ENCODE data around the gene CABP5.

DNA sequence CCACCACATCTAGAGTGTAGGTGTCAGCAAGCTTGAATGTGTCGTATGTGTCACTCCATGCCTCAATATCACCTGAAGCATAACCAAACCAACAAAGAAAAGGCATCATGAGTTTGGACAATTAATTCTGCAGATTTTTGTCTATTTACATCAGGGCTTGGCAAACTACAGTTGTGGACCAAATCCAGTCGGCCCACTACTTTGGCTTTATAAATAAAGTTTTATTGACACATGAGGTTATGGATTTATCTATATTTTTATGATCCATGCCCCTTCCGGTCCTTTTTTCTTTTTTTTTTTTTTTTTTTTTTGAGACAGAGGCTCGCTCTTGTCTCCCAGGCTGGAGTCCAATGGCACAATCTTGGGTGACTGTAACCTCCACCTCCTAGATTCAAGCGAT is 9.2 kb upstream of the CABP5 start:
- TF ChIP-seq, protein P1, sequence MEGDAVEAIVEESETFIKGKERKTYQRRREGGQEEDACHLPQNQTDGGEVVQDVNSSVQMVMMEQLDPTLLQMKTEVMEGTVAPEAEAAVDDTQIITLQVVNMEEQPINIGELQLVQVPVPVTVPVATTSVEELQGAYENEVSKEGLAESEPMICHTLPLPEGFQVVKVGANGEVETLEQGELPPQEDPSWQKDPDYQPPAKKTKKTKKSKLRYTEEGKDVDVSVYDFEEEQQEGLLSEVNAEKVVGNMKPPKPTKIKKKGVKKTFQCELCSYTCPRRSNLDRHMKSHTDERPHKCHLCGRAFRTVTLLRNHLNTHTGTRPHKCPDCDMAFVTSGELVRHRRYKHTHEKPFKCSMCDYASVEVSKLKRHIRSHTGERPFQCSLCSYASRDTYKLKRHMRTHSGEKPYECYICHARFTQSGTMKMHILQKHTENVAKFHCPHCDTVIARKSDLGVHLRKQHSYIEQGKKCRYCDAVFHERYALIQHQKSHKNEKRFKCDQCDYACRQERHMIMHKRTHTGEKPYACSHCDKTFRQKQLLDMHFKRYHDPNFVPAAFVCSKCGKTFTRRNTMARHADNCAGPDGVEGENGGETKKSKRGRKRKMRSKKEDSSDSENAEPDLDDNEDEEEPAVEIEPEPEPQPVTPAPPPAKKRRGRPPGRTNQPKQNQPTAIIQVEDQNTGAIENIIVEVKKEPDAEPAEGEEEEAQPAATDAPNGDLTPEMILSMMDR (IDR thresholded peaks at IDR 0.05; ENCODE audit: low read depth, low read length, poor library complexity, severe bottlenecking) = no peak
- no peak for TF ChIP-seq EZH2phosphoT487 (IDR thresholded peaks at IDR 0.05; ENCODE audit: borderline replicate concordance, low read length)
